Measurements from ENCODE around the gene BLNK. TPM values are rescaled to one million over a fixed set of nuclear protein-coding genes. Genes with fewer than 3 reads are reported as not detected.

Gene BLNK
- polyA plus RNA-seq, 4 donors = 30.3 to 59.3 (median 39.7) TPM

DNA sequence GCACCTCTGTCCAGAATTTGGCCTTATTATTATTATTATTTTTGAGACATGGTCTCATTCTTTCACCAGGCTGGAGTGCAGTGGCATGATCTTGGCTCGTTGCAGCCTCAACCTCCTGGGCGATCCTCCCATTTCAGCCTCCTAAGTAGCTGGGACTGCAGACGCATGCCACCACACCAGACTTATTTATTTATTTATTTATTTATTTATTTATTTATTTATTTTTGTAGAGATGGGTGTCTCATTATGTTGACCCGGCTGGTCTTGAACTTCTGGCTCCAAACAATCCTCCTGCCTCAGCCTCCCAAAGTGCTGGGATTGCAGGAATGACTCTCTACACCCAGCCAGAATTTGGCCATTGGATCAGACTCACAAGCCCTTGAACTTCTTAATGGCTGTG, 6.4 kb downstream of the BLNK start:
- DNase-seq (ENCODE audit: low read depth in 4 of 4, low spot score in 3 of 4) = no peak

DNA sequence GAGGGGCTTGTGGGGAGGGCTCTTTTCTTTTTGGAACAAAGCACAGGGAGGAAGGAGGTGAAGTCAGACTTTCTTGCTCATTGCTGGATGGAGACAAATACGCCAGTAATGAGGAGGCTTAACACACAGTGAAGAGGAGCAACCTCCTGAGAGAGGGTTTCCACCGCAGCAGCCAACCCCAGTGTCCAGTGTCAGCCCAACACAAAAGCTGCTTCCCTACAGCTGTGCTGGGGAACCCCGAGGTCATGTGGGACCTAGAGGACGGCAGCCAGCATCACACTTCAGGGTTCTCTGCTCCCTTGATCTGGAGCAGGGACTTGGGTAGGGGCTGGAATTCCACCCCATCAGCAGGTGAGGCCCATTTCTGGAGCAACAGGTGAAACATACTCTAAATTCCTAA, 7.7 kb downstream of the BLNK start:
- no peak for DNase-seq (ENCODE audit: low read depth in 4 of 4, low spot score in 3 of 4)

DNA sequence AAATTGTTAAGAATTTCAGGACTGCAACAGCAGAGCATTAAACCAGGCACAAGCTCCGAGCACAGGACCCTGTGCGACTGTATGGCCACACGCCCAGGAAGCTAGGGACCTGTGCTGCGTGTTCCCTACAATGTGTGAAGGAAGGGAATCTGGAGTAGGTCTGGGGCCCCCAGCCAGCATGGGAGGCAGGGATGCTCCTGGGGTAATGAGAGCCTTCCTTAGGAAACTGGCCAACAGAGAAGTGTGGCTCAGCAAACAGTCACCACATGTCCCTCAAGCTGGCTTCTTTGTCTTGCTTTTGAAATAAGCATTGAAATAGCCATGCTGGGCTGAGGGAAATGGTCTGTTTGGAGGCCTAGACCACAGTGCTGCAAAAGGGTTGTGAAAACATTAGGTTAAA, 8.2 kb downstream of the BLNK start:
- DNase-seq (ENCODE audit: low read depth in 4 of 4, low spot score in 3 of 4) = no peak

DNA sequence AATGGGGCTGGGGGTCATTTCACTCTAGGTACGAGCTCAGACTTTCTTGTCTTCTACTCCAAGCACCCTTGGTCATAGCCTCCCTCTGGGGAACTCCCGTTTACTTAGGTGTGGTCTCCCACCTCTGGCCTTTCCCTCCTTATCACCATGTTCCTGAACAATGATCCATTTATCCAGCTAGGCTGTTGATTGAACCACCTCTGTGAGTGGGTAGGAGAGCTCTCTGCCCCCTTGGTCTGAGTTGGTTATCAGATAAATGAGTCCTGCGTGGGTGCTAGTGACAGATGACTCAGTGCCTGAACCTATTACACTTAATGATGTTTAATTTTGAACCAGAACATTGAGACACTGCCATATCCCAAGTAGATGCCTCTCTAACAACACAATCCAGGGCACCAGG, 9.4 kb downstream of the BLNK start:
- DNase-seq (ENCODE audit: low read depth in 4 of 4, low spot score in 3 of 4) = no peak

DNA sequence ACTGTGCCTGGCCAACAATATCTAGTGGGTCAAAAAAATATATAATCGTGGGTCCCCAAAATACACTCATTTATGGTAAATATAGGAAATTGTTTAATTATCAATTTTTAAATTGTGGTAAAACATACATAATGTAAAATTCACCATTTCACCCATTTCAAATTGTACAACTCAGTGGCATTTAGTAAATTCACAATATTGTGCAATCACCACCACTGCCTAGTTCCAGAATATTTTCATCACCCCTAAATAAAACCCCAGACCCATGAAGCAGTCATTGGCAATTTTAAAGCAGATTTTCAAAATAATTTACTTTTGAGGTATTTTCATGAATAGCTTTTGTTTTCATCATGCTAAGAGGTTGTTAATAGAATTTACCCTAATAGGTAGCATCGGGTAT, 10.2 kb downstream of the BLNK start:
- DNase-seq (ENCODE audit: low read depth in 4 of 4, low spot score in 3 of 4) = no peak

DNA sequence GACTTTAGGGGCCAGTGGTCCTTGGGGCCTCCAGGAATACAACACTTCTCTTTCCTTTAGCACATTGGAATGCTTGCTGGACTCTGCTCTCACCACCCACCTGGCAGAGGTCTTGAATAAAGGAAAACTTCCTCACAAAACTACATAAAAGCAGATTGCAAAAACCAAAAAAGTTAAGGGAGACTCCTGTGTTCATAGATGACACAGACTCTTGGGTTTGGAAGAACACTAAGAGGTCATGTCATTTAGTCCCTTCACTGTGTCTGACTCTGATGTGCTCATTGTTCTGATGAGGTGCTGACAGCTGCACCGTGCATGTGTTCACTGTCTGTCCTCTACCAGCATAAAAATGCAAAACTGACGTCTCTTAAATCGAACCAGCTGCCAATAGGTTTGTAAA, 11.4 kb downstream of the BLNK start:
- DNase-seq (ENCODE audit: low read depth in 4 of 4, low spot score in 3 of 4) = no peak

DNA sequence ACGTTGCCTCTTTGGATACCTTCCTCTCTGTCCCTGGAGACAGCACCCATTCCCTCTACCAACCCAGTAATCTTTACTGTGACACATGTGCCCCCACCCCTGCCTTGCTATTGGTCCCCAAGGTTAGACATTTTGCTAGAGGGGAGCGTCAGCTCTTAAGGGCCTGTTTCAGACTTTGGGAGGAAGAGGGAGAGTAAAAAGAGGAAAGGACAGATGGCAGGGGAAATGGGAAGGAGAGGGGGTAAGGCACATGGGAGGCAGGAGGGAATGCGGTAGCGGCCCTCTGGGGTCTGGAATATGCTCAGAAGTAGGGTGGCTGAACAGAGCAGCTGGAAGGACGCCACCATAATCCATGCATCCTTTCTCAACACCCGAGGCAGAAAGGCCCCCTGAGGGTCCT, 12.2 kb downstream of the BLNK start:
- DNase-seq (ENCODE audit: low read depth in 4 of 4, low spot score in 3 of 4) = no peak

DNA sequence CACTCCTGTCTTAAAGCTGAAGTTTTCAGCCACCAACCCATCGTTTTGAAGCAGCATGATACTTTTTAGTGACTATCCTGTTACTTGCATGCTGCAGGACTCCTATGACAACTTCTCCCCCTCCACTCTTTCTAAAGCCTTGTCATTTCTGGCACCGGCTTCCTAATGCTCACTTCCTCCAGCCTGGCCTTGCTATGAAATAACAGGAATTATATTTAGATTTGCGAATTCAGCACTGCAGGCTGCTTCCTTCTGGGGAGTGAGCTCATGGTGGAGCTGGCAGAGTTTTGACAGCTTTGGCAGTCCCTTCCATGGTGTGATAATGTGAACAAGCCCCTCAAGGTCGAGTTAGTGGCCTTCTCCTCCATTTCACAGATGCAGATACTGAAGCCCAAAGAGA, 13.4 kb downstream of the BLNK start:
- DNase-seq (ENCODE audit: low read depth in 4 of 4, low spot score in 3 of 4) = no peak

DNA sequence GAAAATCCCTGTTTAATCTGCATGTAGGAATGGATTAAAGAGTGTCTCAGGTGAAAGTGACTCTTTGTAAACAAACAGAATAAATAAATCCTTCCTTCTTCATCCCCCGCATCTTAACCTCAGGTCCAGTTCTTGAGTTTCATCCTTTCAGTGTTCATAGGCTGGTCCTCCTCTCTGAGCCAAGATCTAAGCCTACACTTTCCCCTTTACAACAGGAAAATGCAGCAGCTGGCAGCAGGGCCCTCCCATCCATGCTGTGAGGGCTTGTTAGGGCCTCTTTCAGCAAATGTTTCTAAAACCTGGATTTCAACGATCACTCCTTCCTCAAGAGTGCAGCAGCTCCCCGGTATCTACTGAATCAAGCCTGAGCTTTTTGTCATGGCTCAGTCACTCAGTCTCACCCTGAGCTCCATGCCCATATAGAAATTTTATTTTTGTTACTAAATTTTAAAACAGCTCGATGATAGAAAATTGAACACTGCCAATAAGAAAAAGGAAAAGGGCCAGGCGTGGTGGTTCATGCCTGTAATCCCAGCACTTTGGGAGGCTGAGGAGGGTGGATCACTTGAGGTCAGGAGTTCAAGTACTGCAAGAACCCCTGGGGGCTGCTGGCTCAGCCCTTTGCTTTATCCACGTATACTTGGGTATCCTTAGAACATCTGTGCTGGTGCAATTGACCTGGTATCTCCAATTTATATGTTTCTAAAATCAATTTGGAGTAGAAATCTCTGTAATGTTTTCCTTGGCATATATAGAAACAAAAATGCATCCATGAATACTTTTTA, 15.6 kb downstream of the BLNK start:
- no peak for DNase-seq (ENCODE audit: low read depth in 4 of 4, low spot score in 3 of 4)

DNA sequence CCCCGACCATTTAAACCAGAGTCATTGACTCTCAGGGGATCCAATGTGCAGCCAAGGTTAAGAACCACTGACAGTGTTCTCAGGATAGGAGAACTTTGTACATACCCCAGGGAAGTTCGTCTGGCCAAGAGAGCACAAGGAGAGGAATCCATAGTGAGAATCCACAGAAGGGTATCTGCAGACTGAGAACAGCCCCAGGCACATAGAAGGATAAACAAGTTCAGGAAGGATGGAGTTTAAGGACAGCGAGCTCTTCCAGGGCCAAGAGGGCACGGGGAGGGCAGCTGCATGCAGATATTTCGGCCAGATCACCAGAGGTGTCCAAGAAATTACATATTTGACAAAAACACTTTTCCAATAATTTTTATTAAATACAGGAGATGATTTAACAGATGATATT, 16.4 kb downstream of the BLNK start:
- DNase-seq (ENCODE audit: low read depth in 4 of 4, low spot score in 3 of 4) = no peak

DNA sequence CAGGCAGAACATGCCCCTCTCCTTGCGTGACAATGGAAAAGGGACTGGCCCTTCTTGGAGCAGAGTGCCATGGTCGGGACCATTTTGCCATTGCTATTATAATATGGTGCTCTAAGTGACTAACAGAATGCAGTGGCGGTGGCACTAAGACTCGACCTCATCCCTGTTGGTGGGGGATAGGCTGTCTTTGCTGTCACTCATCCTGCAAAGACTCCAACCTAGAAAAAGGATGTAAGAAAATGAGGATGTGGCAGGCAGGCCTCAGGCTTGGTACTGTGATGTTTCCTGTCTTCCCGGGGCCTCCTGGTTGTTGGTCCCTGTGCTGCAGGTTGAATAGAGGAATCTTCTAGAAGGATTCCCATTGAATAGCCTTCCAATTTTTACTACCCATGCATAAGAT, 18.6 kb downstream of the BLNK start:
- DNase-seq (ENCODE audit: low read depth in 4 of 4, low spot score in 3 of 4) = no peak

DNA sequence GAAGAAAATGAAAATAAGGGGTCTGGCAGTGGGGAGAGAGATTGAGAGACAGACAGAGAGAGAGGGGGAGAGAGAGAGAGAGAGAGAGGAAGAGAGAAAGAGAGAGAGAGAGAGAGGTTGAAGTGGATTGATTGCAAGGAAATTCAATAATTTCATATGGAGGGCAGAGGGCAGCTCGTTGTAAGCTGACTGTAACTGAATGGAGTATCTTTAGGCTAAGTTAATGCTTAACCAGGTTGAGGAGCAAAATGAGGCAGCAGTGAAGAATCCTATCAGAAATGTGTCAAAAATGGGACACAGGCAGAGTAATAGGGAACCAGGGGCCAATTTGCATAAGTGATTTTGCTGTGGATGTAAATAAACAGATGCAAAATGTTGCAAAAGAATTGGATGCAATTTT, 21.0 kb downstream of the BLNK start:
- no peak for DNase-seq (ENCODE audit: low read depth in 4 of 4, low spot score in 3 of 4)

DNA sequence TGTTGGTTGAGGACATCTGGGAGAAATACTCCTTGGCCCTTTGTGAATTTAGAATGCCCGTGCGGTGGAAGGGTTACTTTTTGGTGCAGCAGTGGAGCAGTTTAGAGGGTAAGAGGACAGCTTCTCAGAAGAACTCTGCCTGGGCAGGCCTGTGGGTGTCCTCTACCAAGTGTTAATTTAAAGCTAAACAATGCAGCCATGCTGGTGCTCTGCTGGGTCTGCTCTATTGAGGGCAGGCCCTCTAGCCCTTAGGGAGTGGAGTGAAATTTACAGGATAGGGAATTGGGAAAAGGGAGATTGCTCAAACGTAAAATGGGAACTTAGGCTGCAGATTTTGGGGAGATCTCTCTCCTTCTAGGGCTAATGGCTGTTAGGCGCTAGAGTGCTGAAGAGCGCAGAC, 22.1 kb downstream of the BLNK start:
- DNase-seq (ENCODE audit: low read depth in 4 of 4, low spot score in 3 of 4) = no peak

DNA sequence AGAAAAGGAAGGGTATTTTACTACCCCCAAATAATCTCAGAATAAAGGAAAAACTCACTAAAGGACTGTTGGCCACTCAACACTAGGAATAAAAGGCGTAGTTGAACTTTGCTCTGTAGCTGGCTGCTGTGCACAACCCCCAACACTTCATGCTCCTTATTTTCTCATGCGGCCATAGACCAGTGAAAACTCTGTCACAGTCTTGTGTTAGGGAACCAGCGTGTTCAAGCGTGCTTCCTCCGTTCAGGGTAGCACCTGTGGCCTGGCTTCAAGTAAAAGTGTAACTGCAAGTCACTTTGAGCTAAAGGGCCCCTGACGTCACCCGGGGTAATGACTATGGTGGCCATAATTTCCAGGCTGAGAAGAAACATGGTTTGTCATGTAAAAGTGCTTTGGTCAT, 27.0 kb downstream of the BLNK start:
- DNase-seq (ENCODE audit: low read depth in 4 of 4, low spot score in 3 of 4) = no peak

DNA sequence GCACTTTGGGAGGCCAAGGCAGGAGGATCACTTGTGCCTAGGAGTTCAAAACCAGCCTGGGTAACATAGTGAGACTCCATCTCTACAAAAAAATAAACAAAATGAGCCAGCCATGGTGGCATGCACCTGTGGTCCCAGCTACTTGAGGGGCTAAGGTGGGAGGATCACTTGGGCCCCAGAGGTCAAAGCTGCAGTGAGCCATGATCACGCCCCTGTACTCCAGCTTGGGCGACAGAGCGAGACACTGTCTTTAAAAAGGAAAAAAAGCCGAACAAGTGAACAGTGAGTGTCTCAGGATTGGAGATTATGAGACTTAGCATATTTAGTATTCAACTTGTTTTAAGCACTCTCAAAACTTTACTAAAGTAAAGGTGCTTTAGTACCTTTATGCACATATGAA, 28.1 kb downstream of the BLNK start:
- DNase-seq (ENCODE audit: low read depth in 4 of 4, low spot score in 3 of 4) = no peak

DNA sequence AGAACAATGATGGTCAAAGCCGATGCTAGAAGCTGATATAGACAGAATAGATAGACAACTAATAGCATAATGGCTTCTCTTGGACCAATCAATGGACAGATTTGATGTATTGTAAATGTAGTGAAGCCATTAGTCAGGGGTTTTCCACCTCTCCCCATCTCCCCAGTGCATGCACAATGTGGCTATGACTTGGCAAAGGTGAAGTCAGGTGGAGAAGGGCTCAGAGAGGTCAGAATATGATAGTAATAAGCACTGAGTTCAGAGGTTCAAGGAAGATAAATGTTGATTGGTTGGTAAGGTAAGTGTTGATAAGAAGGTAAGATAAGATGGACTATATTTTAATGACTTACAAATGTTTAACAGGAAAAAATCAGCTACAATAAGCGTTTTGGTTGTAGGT, 28.5 kb downstream of the BLNK start:
- no peak for DNase-seq (ENCODE audit: low read depth in 4 of 4, low spot score in 3 of 4)

DNA sequence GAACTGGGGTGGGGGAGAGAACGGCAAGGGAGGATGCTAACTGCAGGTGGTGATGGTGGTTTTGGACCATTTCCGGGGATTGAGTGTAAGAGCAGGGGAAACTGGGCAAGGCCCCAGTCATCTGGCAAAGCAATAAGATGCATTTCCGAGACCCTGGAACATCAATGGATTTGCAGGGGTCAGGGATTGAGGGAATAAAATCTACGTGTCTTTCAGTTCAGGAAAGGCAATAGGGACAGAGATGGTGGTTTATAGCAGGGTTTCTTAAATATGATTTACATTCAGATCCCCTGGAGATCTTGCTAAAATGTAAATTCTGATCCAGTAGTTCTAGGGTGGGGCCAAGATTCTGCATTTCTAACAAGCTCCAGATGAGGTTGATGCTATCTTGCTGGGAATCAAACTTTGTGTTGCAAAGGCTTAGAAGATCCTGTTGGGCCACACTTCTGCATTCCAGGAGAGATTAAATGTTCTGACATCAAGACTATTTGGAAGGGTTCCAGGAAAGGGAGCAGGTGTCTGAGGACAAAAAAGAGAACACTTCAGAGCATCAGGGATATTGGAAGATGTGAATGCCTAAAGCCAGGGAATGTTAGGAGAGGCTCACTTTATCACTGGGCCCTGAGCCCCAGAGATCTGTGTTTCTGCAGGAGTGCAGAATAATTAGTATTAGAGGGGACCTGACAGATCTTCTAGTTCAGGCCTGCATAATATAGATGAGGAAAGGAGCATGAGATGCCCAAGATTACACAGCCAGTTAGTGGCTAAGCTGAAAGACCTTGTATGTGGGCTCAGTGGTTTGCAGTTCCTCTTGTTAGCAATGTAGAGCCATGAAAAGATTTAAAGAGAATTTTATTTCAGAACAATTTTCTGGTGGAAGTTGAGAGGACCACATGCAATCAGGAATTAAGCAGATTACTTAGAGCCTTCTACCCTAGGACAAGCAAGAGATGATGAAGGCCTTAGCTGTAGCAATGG, 32.4 kb downstream of the BLNK start:
- DNase-seq (ENCODE audit: low read depth in 4 of 4, low spot score in 3 of 4) = no peak

DNA sequence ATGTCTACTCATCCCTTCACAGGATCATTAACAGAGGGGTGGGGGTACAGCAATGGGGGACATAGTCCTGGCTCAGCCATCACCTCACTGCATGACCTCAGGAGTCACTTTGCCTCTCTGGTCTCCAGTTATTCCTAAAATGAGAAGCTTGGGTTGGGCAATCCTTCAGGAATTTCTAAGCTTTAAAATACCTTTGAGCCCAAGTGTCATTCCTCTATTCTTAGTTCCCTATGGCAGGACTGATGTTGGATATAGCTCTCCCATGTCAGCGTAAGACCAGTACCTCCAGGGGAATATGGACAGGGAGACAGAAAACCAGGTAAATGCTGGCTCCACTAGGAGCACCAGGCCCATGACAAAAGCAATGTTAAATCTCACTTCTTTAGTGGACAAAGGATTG, 34.5 kb downstream of the BLNK start:
- DNase-seq (ENCODE audit: low read depth in 4 of 4, low spot score in 3 of 4) = no peak

DNA sequence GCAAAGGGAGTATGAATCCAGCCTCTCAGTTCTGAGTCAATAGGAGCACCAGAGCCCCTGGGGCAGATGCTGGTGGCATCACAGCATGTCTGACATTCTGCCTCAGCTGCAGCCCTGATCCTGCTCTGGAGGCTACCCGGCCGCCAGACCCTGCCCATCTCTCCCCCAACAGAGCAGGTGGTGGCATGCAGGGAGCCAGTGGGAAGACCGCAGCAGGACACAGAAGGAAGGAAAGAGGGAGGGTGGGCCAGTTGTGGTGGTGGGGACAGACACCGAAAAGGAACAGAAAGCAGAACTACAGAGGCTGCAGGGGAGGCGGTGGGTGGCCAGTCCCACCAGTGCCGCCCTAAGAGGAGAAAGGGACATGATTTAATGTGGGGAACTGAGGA, 35.3 kb downstream of the BLNK start:
- no peak for DNase-seq (ENCODE audit: low read depth in 4 of 4, low spot score in 3 of 4)

DNA sequence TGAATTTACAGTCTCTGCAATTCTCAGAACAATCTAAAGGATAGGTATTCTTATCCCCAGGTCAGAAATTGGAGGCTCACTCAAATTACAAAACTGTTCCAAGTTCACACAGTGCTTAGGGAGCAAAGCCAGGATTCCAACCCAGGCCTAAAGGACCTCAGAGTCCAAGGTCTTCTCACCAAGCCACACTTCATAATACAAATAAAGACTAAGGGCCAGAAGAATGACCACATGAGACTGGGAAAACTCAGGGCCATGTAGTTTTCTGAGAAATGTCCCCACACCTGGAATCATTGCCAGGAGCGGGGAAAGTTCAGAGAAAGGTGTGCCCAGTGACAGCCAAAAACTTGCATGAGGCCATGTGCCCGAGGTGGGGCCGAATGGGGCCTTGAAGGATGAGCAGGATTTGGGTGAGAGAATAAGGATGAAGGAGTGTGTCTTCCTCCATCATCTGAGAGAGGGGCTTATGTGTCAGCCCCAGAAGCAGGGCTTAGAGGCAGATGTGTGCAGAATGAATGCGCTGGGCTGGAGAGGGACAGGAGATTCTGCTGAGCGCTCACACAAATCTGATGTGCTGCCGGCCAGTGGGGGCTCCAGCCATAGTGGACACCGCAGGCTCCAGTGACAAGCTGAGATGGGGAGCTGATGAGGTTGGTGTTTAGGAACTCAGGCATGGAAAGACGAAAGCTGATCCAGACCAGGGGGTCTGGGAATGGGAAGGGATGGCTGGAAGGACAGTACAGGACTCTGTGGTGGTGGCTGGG, 35.9 kb downstream of the BLNK start:
- DNase-seq (ENCODE audit: low read depth in 4 of 4, low spot score in 3 of 4) = no peak

DNA sequence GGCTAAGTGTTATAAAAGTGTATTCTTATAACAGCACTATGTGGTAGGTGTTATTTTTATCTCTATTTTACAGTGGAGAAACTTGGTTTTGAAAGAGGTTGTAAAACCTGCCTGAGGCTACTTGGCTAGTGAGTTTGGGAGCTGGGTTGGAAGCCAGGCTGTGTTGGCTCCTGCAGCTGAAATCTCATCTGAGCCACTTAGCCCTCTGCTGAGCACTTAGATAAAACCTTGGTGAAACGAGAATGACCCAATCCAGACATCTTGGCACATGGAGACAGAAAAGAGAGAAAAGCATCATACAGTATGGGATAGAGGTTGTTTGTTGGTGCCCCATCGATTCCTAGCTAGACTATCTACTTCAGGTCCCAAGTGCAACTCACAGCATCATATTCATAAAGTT, 37.4 kb downstream of the BLNK start:
- DNase-seq (ENCODE audit: low read depth in 4 of 4, low spot score in 3 of 4) = no peak
